GM19468 (cell line): Measurements from ENCODE around the gene DIAPH2.

ENCODE experiments used
- ATAC-seq: cut with Tn5 transposase; IDR thresholded peaks from one replicate; pipeline ENCODE4 v1.9.1; 2021; ENCODE audit warnings: mild to moderate bottlenecking, moderate library complexity, moderate number of reproducible peaks; ENCODE audit not compliant: unreplicated experiment; ENCODE audit errors: extremely low read depth

Gene DIAPH2

GRCh38 chrX:97266406-97267121, 581.9 kb downstream of the DIAPH2 start:
- no peak for ATAC-seq

- no peak for ATAC-seq
These were observed 582.9 kb downstream of the DIAPH2 start for GRCh38 chrX:97267396-97268181.

GRCh38 chrX:97268182-97268680, 583.6 kb downstream of the DIAPH2 start:
- ATAC-seq: no peak

- no peak for ATAC-seq
These were observed 599.9 kb downstream of the DIAPH2 start for GRCh38 chrX:97284531-97284930.

DNA sequence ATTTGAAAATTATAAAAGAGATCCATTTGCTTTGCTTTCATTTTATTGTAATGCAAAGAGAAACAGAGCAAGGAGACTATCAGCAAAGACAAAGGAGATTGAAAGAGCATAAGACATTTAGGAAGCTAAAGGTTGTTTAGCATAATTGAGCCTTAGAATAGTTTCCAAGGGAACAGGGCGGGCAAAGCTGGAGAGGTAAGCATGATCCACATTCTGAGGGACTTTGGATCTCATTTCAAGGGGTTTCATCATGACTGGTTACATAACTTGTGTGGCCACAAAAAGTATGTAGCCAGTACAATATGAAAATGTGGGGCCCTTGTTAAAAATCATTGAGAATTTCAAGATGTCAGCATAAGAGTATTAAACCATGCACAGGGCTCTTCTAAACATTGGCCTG, 605.6 kb downstream of the DIAPH2 start:
- ATAC-seq: no peak

DNA sequence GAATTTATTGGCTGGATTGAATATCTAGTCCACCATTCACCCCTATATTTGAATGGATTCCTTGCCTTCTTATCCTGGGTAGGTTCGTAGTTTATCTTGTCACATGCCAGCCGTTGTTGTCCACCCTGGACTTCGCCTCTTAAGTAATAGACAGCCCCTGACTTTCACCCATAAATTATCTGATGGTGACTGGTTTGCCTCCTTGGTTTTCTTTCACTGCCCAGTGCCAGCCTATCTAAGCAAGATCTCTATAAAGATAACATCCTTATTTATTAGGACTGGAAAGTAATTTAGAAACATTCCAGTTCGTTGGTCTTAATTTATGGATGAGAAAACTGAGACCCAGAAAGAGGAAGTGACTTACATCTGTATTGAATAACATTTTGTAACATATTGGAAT, 609.4 kb downstream of the DIAPH2 start:
- no peak for ATAC-seq

DNA sequence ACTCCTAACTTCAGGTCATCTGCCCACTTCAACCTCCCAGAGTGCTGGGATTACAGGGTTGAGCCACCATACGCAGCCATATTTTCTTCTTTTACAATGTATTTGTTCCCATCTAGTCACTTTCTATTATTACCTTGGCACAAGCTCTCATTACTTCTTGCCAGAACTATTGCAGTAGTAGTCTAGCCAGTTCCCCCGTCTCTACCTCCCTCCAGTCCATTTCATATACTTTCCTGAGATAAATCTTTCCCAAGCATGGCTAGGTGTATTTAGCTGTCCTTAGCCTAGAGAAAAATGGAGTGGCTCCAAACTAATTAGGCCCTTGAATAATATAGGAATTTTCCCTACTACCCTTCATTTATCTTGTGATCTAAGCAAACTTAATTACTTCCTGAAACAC, 611.3 kb downstream of the DIAPH2 start:
- ATAC-seq: no peak

DNA sequence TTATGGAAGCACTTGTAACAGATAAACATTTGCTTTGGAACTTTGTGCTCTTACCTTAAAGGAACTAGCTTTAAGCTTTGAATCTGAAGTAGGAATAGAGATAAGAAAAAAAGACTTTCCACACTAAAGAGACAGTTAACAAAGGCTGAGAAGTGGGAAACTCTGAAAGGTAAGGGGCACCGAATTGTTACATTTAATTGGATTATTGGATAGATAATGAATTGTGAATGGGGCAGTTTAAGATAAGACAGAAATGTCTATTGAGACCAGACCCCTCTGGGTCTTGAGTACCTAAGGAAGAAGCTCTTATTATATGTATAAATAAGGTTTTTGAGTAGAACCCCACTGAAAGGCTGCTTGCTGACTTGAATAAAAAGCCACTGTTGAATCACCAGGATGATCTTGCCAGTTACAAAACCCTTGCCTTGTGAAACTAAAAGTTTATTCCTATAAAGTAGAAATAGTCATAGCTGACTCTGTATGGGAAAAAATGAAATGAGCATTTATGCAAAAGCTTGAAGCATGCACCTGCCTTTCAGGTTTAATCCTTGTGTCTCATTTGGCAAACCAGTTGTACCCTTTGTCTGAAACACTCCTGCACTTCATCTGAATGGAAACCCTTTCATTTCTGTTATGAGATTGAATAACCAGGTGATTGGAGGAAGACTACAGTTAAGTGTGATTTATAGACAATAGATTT, 622.3 kb downstream of the DIAPH2 start:
- no peak for ATAC-seq

DNA sequence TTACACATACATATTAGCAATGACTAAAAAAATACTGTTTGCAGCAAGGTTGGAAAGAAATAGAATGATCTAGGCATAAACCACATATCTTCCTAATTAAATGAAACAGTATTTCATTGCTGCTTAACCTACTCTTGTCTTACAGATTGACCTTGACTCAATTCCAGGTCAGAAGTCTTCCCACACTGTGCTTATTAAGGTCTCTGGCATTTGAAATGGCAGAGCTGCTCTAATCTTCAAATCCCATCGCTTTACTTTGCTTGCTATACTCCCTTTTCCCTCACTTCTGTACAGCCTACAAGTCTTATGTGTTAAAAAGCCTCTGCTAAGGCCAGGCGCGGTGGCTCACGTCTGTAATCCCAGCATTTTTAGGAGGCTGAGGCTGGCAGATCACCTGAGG, 623.5 kb downstream of the DIAPH2 start:
- no peak for ATAC-seq

DNA sequence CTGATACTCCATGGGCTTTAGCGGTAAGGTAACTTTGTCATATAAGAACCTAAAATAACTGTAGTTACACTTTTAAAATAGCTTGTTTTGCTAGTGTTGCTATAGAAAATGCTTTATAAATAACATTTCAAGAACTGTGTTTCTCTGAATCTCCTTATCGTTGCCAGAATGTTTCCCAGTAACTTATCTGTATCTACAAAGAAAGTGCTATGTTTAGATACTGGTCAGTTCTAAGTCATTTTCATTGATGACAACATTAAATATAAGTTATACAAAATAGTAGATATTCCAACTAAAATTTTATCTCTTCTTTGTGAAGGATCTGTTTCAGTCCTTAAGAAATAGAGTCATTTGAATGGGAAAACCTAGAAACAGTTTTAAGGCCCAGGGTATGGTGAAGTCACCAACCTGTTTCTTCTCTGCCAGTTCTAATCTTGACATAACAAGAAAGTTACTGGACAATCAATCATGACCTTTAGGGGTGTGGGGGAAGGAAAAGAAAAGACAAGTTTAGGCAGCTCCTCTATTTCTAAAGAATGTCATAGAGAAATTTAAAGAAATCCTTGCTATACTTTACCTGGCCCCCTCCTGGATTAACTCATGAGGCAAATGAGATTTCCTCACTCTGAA, 625.0 kb downstream of the DIAPH2 start:
- ATAC-seq: no peak

DNA sequence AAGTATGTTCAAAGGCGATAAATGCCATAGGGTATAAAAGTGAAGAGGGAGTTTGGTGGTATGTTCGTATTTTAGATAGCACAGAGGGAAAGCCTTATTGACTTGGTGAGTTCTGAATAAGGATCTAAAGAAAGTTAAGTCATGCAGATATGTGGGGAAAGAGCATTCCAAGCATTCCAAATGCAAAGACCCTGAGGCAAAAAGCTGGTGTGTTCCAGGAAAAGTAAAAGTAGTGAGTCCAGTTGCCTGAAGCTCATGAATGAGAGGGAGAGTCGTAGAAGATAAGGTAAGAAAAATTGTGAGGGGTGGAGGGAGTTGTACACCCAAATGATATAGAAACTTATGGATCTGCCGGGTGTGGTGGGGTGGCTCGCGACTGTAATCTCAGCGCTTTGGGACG, 625.7 kb downstream of the DIAPH2 start:
- ATAC-seq: no peak

GRCh38 chrX:97311066-97311778, 626.6 kb downstream of the DIAPH2 start:
- no peak for ATAC-seq

- no peak for ATAC-seq
These were observed 629.7 kb downstream of the DIAPH2 start for GRCh38 chrX:97314345-97314744.

DNA sequence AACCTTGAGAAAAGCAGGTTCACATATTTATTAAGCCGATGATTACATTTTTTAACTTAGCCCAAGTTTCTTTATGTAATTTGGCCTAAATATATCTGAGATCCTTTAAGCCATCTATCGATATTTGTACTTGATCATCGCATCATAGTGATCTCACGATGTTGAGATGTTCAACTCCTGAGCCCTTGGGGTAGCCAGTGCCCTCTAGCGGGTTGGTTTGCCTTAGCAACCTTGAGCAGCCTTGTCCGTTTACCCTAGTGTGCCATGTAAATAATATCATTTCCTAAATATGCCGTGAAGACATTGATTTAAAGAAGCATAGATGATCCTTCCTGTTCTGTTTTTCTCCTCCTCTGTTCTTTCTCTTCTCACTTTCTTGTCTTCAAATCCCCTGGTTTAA, 631.3 kb downstream of the DIAPH2 start:
- no peak for ATAC-seq

- no peak for ATAC-seq
These were observed 635.7 kb downstream of the DIAPH2 start for GRCh38 chrX:97320305-97320704.

GRCh38 chrX:97322401-97322800, 637.8 kb downstream of the DIAPH2 start:
- ATAC-seq: no peak

- peak; percentile 89 for ATAC-seq
These were observed 641.8 kb downstream of the DIAPH2 start for GRCh38 chrX:97326456-97326855.

GRCh38 chrX:97328853-97329390, 644.3 kb downstream of the DIAPH2 start:
- ATAC-seq: no peak

GRCh38 chrX:97330151-97330550, 645.5 kb downstream of the DIAPH2 start:
- no peak for ATAC-seq

DNA sequence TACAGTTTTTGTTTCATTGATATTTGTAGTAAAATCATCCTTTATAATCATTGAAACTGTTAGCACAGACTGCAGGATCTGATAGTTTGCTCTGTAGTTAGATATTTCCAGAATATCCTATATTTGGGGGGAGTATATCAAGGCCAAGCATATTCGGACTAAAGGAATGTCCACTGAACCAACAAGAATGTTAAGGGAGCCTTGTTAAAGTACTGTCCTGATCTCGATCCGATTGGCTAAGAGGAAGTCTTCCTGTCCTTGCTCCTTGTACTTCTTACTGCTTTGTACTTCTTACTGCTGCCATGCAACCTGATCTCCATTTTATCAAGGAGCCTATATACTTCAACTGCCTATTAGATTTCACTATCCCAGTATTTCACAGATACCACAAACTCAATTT, 648.3 kb downstream of the DIAPH2 start:
- ATAC-seq: no peak
